ENCODE results near the gene FAM120A.
"Not testable (repeated sequence)": the region's sequence is repeated elsewhere in the genome, so short reads cannot be mapped to it uniquely, and the experiment has no call there.

FAM120A gene

GRCh38 chr9:93512170-93512812, 60.8 kb downstream of the FAM120A start:
- DNase-seq: not testable (repeated sequence)

GRCh38 chr9:93513606-93514005, 62.1 kb downstream of the FAM120A start:
- DNase-seq: no peak

GRCh38 chr9:93517331-93517730, 65.8 kb downstream of the FAM120A start:
- no peak for DNase-seq

GRCh38 chr9:93520523-93520922, 69.0 kb downstream of the FAM120A start:
- DNase-seq: no peak

- DNase-seq: no peak
These were observed 71.3 kb downstream of the FAM120A start for GRCh38 chr9:93522736-93523135.

GRCh38 chr9:93523518-93524144, 72.1 kb downstream of the FAM120A start:
- DNase-seq: no peak

GRCh38 chr9:93525476-93525875, 74.0 kb downstream of the FAM120A start:
- no peak for DNase-seq

- DNase-seq: no peak
These were observed 79.9 kb downstream of the FAM120A start for GRCh38 chr9:93531374-93531773.

GRCh38 chr9:93532141-93532540, 80.7 kb downstream of the FAM120A start:
- DNase-seq: no peak

GRCh38 chr9:93533863-93534262, 82.4 kb downstream of the FAM120A start:
- DNase-seq: no peak

- no peak for DNase-seq
These were observed 84.7 kb downstream of the FAM120A start for GRCh38 chr9:93536167-93536566.

GRCh38 chr9:93536874-93537273, 85.4 kb downstream of the FAM120A start:
- no peak for DNase-seq

GRCh38 chr9:93540305-93540704, 88.8 kb downstream of the FAM120A start:
- DNase-seq: no peak

- DNase-seq: no peak
These were observed 89.5 kb downstream of the FAM120A start for GRCh38 chr9:93541005-93541404.

- no peak for DNase-seq
These were observed 90.3 kb downstream of the FAM120A start for GRCh38 chr9:93541581-93542349.

GRCh38 chr9:93543117-93543516, 91.6 kb downstream of the FAM120A start:
- DNase-seq: no peak

- DNase-seq: no peak
These were observed 94.9 kb downstream of the FAM120A start for GRCh38 chr9:93546356-93546755.

- no peak for DNase-seq
These were observed 98.1 kb downstream of the FAM120A start for GRCh38 chr9:93549611-93550010.

GRCh38 chr9:93552923-93553322, 101.4 kb downstream of the FAM120A start:
- no peak for DNase-seq

GRCh38 chr9:93555370-93555769, 103.9 kb downstream of the FAM120A start:
- no peak for DNase-seq

GRCh38 chr9:93557366-93558137, 106.1 kb downstream of the FAM120A start:
- DNase-seq: no peak

GRCh38 chr9:93558503-93558902, 107.0 kb downstream of the FAM120A start:
- DNase-seq: no peak

GRCh38 chr9:93560991-93561390, 109.5 kb downstream of the FAM120A start:
- no peak for DNase-seq
